Liver (tissue), 9 donors: ENCODE results near the gene TNS3. TPM values are rescaled to one million over a fixed set of nuclear protein-coding genes. Genes with fewer than 3 reads are reported as not detected.

ENCODE experiments used
- DNase-seq: peaks from one replicate; pipeline ENCODE4 v3.0.0-alpha.2; 2017; ENCODE audit warnings: low spot score
- H3K27ac ChIP-seq, 2 donors: one replicate each; pipeline ENCODE4 v1.7.0; 2013; ENCODE audit warnings: inconsistent platforms in 2 of 2, low read length in 2 of 2, control low read depth in 1 of 2, low read depth in 1 of 2, mild to moderate bottlenecking in 1 of 2
- H3K27me3 ChIP-seq, 4 donors: one replicate each; pipeline versions ENCODE4 v1.6.1 to v1.7.0; 2013; ENCODE audit warnings: low read length in 3 of 4, inconsistent platforms in 1 of 4, mild to moderate bottlenecking in 1 of 4, moderate library complexity in 1 of 4; ENCODE audit not compliant: control insufficient read depth in 4 of 4, insufficient read depth in 4 of 4
- H3K36me3 ChIP-seq, 4 donors: one replicate each; pipeline versions ENCODE4 v1.6.1 to v1.7.0; 2013; ENCODE audit warnings: low read length in 3 of 4, mild to moderate bottlenecking in 3 of 4, low read depth in 1 of 4, moderate library complexity in 1 of 4; ENCODE audit not compliant: control insufficient read depth in 4 of 4, insufficient read depth in 3 of 4
- H3K4me1 ChIP-seq, 4 donors: one replicate each; pipeline versions ENCODE4 v1.6.1 to v1.7.0; 2013; ENCODE audit warnings: low read length in 3 of 4, mild to moderate bottlenecking in 3 of 4, moderate library complexity in 1 of 4; ENCODE audit not compliant: control insufficient read depth in 4 of 4, insufficient read depth in 4 of 4
- H3K4me3 ChIP-seq, 3 donors: one replicate each; pipeline versions ENCODE4 v1.6.1 to v1.7.0; 2013; ENCODE audit warnings: low read length in 3 of 3, control low read depth in 1 of 3, low read depth in 1 of 3, mild to moderate bottlenecking in 1 of 3
- H3K9ac ChIP-seq, 2 donors: one replicate each; pipeline ENCODE4 v1.7.0; 2013; ENCODE audit warnings: low read length in 2 of 2, mild to moderate bottlenecking in 2 of 2, moderate library complexity in 2 of 2, control low read depth in 1 of 2, low read depth in 1 of 2
- H3K9me3 ChIP-seq, 4 donors: one replicate each; pipeline versions ENCODE4 v1.6.1 to v1.7.0; 2013; ENCODE audit warnings: low read length in 3 of 4; ENCODE audit not compliant: control insufficient read depth in 4 of 4
- CTCF ChIP-seq: fragments of 150-350 bp; IDR thresholded peaks from 2 replicates; pipeline ENCODE4 v1.5.1; 2017; ENCODE audit warnings: improper control_type of control experiment, low read depth, low read length; ENCODE audit not compliant: missing input control
- EGR1 ChIP-seq, 2 donors: IDR thresholded peaks; 2 replicates each; pipeline ENCODE4 v1.6.1; 2016 to 2018; ENCODE audit warnings: antibody characterized with exemption in 2 of 2, low read depth in 2 of 2
- FOXA1 ChIP-seq: IDR thresholded peaks from 2 replicates; pipeline ENCODE4 v1.6.1; 2016; ENCODE audit warnings: antibody characterized with exemption
- FOXA2 ChIP-seq: IDR thresholded peaks from 2 replicates; pipeline ENCODE4 v1.6.1; 2016; ENCODE audit warnings: antibody characterized with exemption
- GABPA ChIP-seq, 2 donors: IDR thresholded peaks in 1 of 2; conservative IDR thresholded peaks in 1 of 2; 2 replicates each; pipeline ENCODE4 v1.6.1; 2016; ENCODE audit warnings: antibody characterized with exemption in 2 of 2, mild to moderate bottlenecking in 1 of 2, moderate library complexity in 1 of 2
- HNF4A ChIP-seq, 2 donors: conservative IDR thresholded peaks; 2 replicates each; pipeline ENCODE4 v1.6.1; 2016; ENCODE audit warnings: antibody characterized with exemption in 2 of 2, mild to moderate bottlenecking in 2 of 2
- HNF4G ChIP-seq: IDR thresholded peaks from 2 replicates; pipeline ENCODE4 v1.6.1; 2016; ENCODE audit warnings: antibody characterized with exemption
- JUND ChIP-seq, 2 donors: IDR thresholded peaks; 2 replicates each; pipeline ENCODE4 v1.6.1; 2016; ENCODE audit warnings: antibody characterized with exemption in 2 of 2
- NR2F2 ChIP-seq: IDR thresholded peaks from 2 replicates; pipeline ENCODE4 v1.6.1; 2016; ENCODE audit warnings: antibody characterized with exemption
- RAD21 ChIP-seq, 2 donors: IDR thresholded peaks; 2 replicates each; pipeline ENCODE4 v1.6.1; 2016; ENCODE audit warnings: antibody characterized with exemption in 2 of 2, mild to moderate bottlenecking in 2 of 2
- REST ChIP-seq: IDR thresholded peaks from 2 replicates; pipeline ENCODE4 v1.6.1; 2016; ENCODE audit warnings: antibody characterized with exemption, mild to moderate bottlenecking
- RXRA ChIP-seq, 2 donors: IDR thresholded peaks; 2 replicates each; pipeline ENCODE4 v1.6.1; 2017 to 2018; ENCODE audit warnings: antibody characterized with exemption in 2 of 2, mild to moderate bottlenecking in 1 of 2
- SP1 ChIP-seq: IDR thresholded peaks from 2 replicates; pipeline ENCODE4 v1.6.1; 2018; ENCODE audit warnings: antibody characterized with exemption, mild to moderate bottlenecking
- TAF1 ChIP-seq: conservative IDR thresholded peaks from 2 replicates; pipeline ENCODE4 v1.6.1; 2016; ENCODE audit warnings: antibody characterized with exemption, mild to moderate bottlenecking
- YY1 ChIP-seq: IDR thresholded peaks from 2 replicates; pipeline ENCODE4 v1.6.1; 2016; ENCODE audit warnings: antibody characterized with exemption, mild to moderate bottlenecking
- ZBTB33 ChIP-seq: IDR thresholded peaks from 2 replicates; pipeline ENCODE4 v1.6.1; 2016; ENCODE audit warnings: antibody characterized with exemption
- WGBS: extraction: QIAGEN DNeasy Blood & Tissue Kit; methylation state at CpG from one replicate; pipeline ENCODE4 v1.1.7; 2013; 5-methylcytosine and 5-hydroxymethylcytosine counted together
- polyA plus RNA-seq, 2 donors: library from polyadenylated mRNA; stranded (reverse) in 1 of 2; unstranded in 1 of 2; fragments of 200-250 nt in 1 of 2; fragments of >200 nt in 1 of 2; fragmentation: Nextera tagmentation in 1 of 2; extraction: Ambion mirVana in 1 of 2; gene quantifications; one replicate each; pipeline versions ENCODE4 v1.2.1 to v1.2.3, GENCODE V29; 2013 to 2015
- total RNA-seq, 2 donors: library from RNA; depleted of rRNA; stranded (reverse); fragments of >200 nt; gene quantifications; one replicate each; pipeline ENCODE4 v1.2.3, GENCODE V29; 2014
- TF ChIP-seq, protein P1 (sequence below): IDR thresholded peaks from 2 replicates; pipeline ENCODE4 v1.6.1; 2016; ENCODE audit warnings: antibody characterized with exemption
- TF ChIP-seq, protein P2 (sequence below): IDR thresholded peaks from 2 replicates; pipeline ENCODE4 v1.6.1; 2016; ENCODE audit warnings: antibody characterized with exemption
- donor health status: healthy.
- donor health status: healthy.
- donor health status: healthy.
- donor health status: healthy.
- donor health status: healthy.

Gene TNS3
- total and polyA plus RNA-seq, 4 donors, result 16.8 to 100 (median 29.5) TPM

DNA sequence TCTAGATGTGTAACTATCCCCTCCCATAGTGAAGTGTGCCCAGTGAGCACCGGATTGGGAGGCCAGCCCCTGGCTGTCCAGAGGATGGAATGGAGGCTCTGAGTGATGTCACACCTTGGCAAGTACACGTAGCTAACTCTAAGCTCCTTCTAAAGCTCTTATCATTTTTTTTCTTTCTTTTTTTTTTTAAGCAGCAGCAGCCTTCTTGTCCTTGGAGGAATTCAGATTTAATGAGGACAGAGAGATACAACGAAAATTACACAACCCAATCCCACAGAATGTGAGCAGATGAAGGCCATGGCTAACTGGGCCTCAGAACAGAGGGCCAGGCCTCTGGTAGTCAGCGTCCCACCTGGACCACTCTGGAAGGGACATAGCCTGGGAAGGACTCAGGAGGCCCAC lies 11.3 kb downstream of the TNS3 start:
- Histone ChIP-seq H3K36me3 (no peaks in the 10 kb centered on the region), H3K9me3 (no peaks in the 10 kb centered on the region), H3K9ac (peak overlapping the region in 1 of 2 donors; percentile 60), H3K27me3 (no peaks in the 10 kb centered on the region), H3K4me1 (peaks cover 25 to 77% (median 60%) of the 10 kb centered on the region in 4 donors), H3K27ac (peak overlapping the region; percentile 81 to 86), H3K4me3 (no peak overlapping the region)
- 49% methylated on average over 4 of the region's 4 CpGs for WGBS
- TF ChIP-seq SP1 (no peak), REST (no peak), RXRA (IDR thresholded peaks at IDR 0.05) (no peak), TAF1 (no peak), GABPA (IDR thresholded peaks at IDR 0.05 in 1 of 2, conservative IDR thresholded peaks at IDR 0.05 in 1 of 2) (no peak), YY1 (no peak), EGR1 (IDR thresholded peaks at IDR 0.05; ENCODE audit: low read depth in 2 of 2) (no peak), ZBTB33 (no peak), NR2F2 (no peak), JUND (IDR thresholded peaks at IDR 0.05) (no peak), FOXA2 (no peak), HNF4A (conservative IDR thresholded peaks at IDR 0.05) (no peak), CTCF (no peak), HNF4G (no peak), RAD21 (IDR thresholded peaks at IDR 0.05) (no peak), FOXA1 (no peak)
- TF ChIP-seq, protein P1, sequence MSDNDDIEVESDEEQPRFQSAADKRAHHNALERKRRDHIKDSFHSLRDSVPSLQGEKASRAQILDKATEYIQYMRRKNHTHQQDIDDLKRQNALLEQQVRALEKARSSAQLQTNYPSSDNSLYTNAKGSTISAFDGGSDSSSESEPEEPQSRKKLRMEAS, result no peak
- TF ChIP-seq, protein P2, sequence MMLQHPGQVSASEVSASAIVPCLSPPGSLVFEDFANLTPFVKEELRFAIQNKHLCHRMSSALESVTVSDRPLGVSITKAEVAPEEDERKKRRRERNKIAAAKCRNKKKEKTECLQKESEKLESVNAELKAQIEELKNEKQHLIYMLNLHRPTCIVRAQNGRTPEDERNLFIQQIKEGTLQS, result no peak
- no peak for DNase-seq
